Endothelial cell of umbilical vein (primary cell): ENCODE data around the gene LRCH3. TPM values are rescaled to one million over a fixed set of nuclear protein-coding genes. Genes with fewer than 3 reads are reported as not detected.

Experiments
- BruUV-seq: library from RNA; stranded (reverse); fragments of 400-500 nt; replicated peaks from 2 replicates; lab custom pipeline; 2021; lab: Mats Ljungman, UMichigan
- CTCF ChIA-PET: fragments of 300-600, 350-600 bp; sonication (Branson Sonifier 250); formaldehyde crosslinking; loops from one replicate; lab custom pipeline; 2021; ENCODE audit warnings: antibody characterized with exemption, inconsistent platforms; lab: Charles Lee
- POLR2A ChIA-PET: fragments of 300-600, 350-600 bp; sonication (Branson Sonifier 250); formaldehyde crosslinking; loops from one replicate; lab custom pipeline; 2021; ENCODE audit warnings: antibody characterized with exemption, inconsistent platforms; lab: Charles Lee
- DNase-seq: peaks from one replicate; pipeline ENCODE4 v3.0.0-alpha.2; 2011; ENCODE audit warnings: low read depth, low spot score
- FAIRE-seq: peaks from 2 replicates; lab custom pipeline; 2011; peaks lifted over from hg19 to GRCh38; lab: Jason Lieb, UNC
- H2AFZ ChIP-seq: 2 replicates; pipeline ENCODE4 v1.6.0; 2012; ENCODE audit warnings: low read depth, low read length, control low read depth, inconsistent platforms
- H3K27ac ChIP-seq: 2 replicates; pipeline ENCODE4 v1.5.1; 2011; ENCODE audit warnings: low read depth, mild to moderate bottlenecking, control low read depth, low read length, moderate library complexity; ENCODE audit not compliant: insufficient read depth
- H3K27me3 ChIP-seq, 2 experiments: 2 replicates each; pipeline versions ENCODE4 v1.6.0 to v1.6.1; 2011; ENCODE audit warnings: low read length in 2 of 2, mixed read lengths in 1 of 2; ENCODE audit not compliant: control insufficient read depth in 2 of 2, insufficient read depth in 2 of 2
- H3K36me3 ChIP-seq, 2 experiments: 2 replicates in 1 of 2; 3 replicates in 1 of 2; pipeline ENCODE4 v1.5.1; 2011; ENCODE audit warnings: low read length in 2 of 2, mild to moderate bottlenecking in 1 of 2, moderate library complexity in 1 of 2; ENCODE audit not compliant: control insufficient read depth in 2 of 2, insufficient read depth in 2 of 2; ENCODE audit errors: extremely low read depth in 1 of 2
- H3K4me1 ChIP-seq: 3 replicates; pipeline ENCODE4 v1.5.1; 2011; ENCODE audit warnings: mild to moderate bottlenecking, low read length; ENCODE audit not compliant: control insufficient read depth, insufficient read depth; ENCODE audit errors: extremely low read depth
- H3K4me2 ChIP-seq: 2 replicates; pipeline ENCODE4 v1.6.1; 2011; ENCODE audit warnings: low read length, control low read depth, mixed read lengths; ENCODE audit not compliant: insufficient read depth
- H3K4me3 ChIP-seq, 3 experiments: fragments of 200-600 bp in 1 of 3; sonication (generic), shearing (Covaris generic) in 1 of 3; replicated peaks in 1 of 3; 2 replicates each; pipeline ENCODE4 v1.5.1; 2011 to 2016; ENCODE audit warnings: control low read depth in 3 of 3, low read length in 3 of 3, mild to moderate bottlenecking in 2 of 3, inconsistent platforms in 1 of 3, low read depth in 1 of 3, moderate library complexity in 1 of 3; ENCODE audit not compliant: insufficient read depth in 1 of 3
- H3K79me2 ChIP-seq: 2 replicates; pipeline ENCODE4 v1.6.0; 2012; ENCODE audit warnings: low read length, inconsistent platforms; ENCODE audit not compliant: control insufficient read depth, insufficient read depth
- H3K9ac ChIP-seq: replicated peaks from 2 replicates; pipeline ENCODE3; 2011; ENCODE audit warnings: low read length, control low read depth; ENCODE audit not compliant: insufficient read depth; ENCODE audit errors: extremely low read depth
- H3K9me1 ChIP-seq: replicated peaks from 3 replicates; pipeline ENCODE4 v1.6.0; 2011; ENCODE audit warnings: mild to moderate bottlenecking, low read length; ENCODE audit not compliant: control insufficient read depth, insufficient read depth; ENCODE audit errors: extremely low read depth
- H3K9me3 ChIP-seq: replicated peaks from 2 replicates; pipeline ENCODE4 v1.5.1; 2012; ENCODE audit warnings: low read length, inconsistent platforms; ENCODE audit not compliant: control insufficient read depth, insufficient read depth
- H4K20me1 ChIP-seq: replicated peaks from 2 replicates; pipeline ENCODE3; 2011; ENCODE audit warnings: mild to moderate bottlenecking, low read length; ENCODE audit not compliant: control insufficient read depth, insufficient read depth; ENCODE audit errors: extremely low read depth
- EZH2 ChIP-seq: IDR thresholded peaks from 2 replicates; pipeline ENCODE4 v1.6.1; 2012; ENCODE audit warnings: borderline replicate concordance, low read depth, mild to moderate bottlenecking, moderate library complexity, low read length, inconsistent platforms; ENCODE audit not compliant: severe bottlenecking
- FOS ChIP-seq: IDR thresholded peaks from 2 replicates; pipeline ENCODE4 v1.6.1; 2011; ENCODE audit warnings: mild to moderate bottlenecking, low read length, moderate library complexity, borderline replicate concordance; ENCODE audit not compliant: insufficient read depth
- GATA2 ChIP-seq: IDR thresholded peaks from 2 replicates; pipeline ENCODE4 v1.7.0; 2011; ENCODE audit warnings: low read depth, mild to moderate bottlenecking, moderate library complexity, mixed read lengths, low read length; ENCODE audit not compliant: insufficient read length, insufficient read depth
- JUN ChIP-seq: IDR thresholded peaks from 2 replicates; pipeline ENCODE4 v1.6.1; 2011; ENCODE audit warnings: borderline replicate concordance, low read depth; ENCODE audit not compliant: insufficient read length, insufficient read depth
- MYC ChIP-seq: IDR thresholded peaks from one replicate; pipeline ENCODE4 v1.6.1; 2011; ENCODE audit warnings: mild to moderate bottlenecking, low read depth, low read length
- POLR2A ChIP-seq: IDR thresholded peaks from 2 replicates; pipeline ENCODE4 v1.6.1; 2012; ENCODE audit warnings: low read depth, mild to moderate bottlenecking, control low read depth, low read length
- POLR2AphosphoS5 ChIP-seq: IDR thresholded peaks from 2 replicates; pipeline ENCODE4 v1.6.1; 2012; ENCODE audit warnings: low read depth, mild to moderate bottlenecking, control low read depth, low read length, moderate library complexity; ENCODE audit not compliant: insufficient read depth
- dilution Hi-C: fragments of 300-500 bp; cut with MboI; formaldehyde crosslinking; loops from one replicate; pipeline ENCODE4 v1.15.0; 2019; ENCODE audit warnings: low sequenced_read_pairs; ENCODE audit not compliant: extremely low pct_ligation_motif_present
- intact Hi-C: fragments of 100-400 bp; cut with micrococcal nuclease; formaldehyde crosslinking; loops from one replicate; pipeline ENCODE4 v1.10.0; 2022
- polyA plus RNA-seq, 4 experiments: library from polyadenylated mRNA; depleted of rRNA in 3 of 4; stranded (reverse) in 3 of 4; unstranded in 1 of 4; fragments of >200 nt; gene quantifications; 2 replicates each; pipeline versions ENCODE4 v1.2.1 to v1.2.3, GENCODE V29; 2011 to 2012; ENCODE audit warnings: missing spikeins in 1 of 4
- total RNA-seq: library from RNA; stranded (reverse); gene quantifications from 2 replicates; pipeline ENCODE4 v1.2.3, GENCODE V29; 2021
- TF ChIP-seq, protein P1 (sequence below): IDR thresholded peaks from 2 replicates; pipeline ENCODE4 v1.6.1; 2011; ENCODE audit not compliant: insufficient read depth, insufficient read length
- TF ChIP-seq, protein P2 (sequence below), 2 donors: IDR thresholded peaks; 1 replicate in 1 of 2; 2 replicates in 1 of 2; pipeline ENCODE4 v1.5.1; 2011; ENCODE audit warnings: low read length in 2 of 2, mild to moderate bottlenecking in 2 of 2, moderate library complexity in 2 of 2, control low read depth in 1 of 2, inconsistent platforms in 1 of 2, low read depth in 1 of 2; ENCODE audit not compliant: insufficient read depth in 1 of 2; ENCODE audit errors: extremely low read depth in 1 of 2

The LRCH3 gene
- total and polyA plus RNA-seq, 2 donors (not counting 3 experiments of a cell fraction or from before 2014, with no cell fraction given) = 43.9 to 60.3 TPM

DNA sequence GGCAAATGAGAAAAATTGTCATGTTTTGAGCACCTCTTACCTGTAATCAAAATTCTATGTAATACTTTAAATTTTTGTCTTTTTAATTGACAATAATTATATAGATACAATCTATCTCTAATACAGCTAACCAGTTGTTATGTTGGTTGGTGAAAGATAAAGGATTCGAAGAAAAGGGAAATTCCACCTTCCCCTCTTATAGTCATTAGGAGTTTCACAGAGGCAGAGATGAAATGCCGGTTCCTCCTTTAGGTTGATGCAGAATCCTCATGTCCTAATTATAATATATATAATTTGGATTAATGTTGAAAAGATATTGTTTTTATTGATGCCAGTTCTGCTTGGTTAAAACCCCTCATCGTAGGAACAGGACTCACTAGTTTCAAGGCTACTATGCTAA, 67.1 kb downstream of the LRCH3 start:
- no peaks in the 10 kb centered on the region for H4K20me1 ChIP-seq
- dilution Hi-C loops = no loop called here
- no peak overlapping the region for H3K4me3 ChIP-seq
- H3K4me1 ChIP-seq = no peaks in the 10 kb centered on the region
- BruUV-seq = no TSS peak
- H3K27me3 ChIP-seq = no peaks in the 10 kb centered on the region
- intact Hi-C loops = no loop called here
- no peak overlapping the region for H3K27ac ChIP-seq
- no peak for DNase-seq
- H3K4me2 ChIP-seq = no peak overlapping the region
- H3K9me1 ChIP-seq = no peaks in the 10 kb centered on the region
- no peak for FAIRE-seq
- H3K9ac ChIP-seq = no peak overlapping the region
- ChIA-PET CTCF (no interaction called here), POLR2A (no interaction called here)
- no peak for TF ChIP-seq JUN
- no peak for TF ChIP-seq MYC
- TF ChIP-seq, protein P1, sequence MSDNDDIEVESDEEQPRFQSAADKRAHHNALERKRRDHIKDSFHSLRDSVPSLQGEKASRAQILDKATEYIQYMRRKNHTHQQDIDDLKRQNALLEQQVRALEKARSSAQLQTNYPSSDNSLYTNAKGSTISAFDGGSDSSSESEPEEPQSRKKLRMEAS = no peak
- no peak for TF ChIP-seq FOS
- TF ChIP-seq POLR2AphosphoS5 = no peak
- no peak for TF ChIP-seq EZH2
- TF ChIP-seq, protein P2, sequence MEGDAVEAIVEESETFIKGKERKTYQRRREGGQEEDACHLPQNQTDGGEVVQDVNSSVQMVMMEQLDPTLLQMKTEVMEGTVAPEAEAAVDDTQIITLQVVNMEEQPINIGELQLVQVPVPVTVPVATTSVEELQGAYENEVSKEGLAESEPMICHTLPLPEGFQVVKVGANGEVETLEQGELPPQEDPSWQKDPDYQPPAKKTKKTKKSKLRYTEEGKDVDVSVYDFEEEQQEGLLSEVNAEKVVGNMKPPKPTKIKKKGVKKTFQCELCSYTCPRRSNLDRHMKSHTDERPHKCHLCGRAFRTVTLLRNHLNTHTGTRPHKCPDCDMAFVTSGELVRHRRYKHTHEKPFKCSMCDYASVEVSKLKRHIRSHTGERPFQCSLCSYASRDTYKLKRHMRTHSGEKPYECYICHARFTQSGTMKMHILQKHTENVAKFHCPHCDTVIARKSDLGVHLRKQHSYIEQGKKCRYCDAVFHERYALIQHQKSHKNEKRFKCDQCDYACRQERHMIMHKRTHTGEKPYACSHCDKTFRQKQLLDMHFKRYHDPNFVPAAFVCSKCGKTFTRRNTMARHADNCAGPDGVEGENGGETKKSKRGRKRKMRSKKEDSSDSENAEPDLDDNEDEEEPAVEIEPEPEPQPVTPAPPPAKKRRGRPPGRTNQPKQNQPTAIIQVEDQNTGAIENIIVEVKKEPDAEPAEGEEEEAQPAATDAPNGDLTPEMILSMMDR (IDR thresholded peaks at IDR 0.05; ENCODE audit: extremely low read depth in 1 of 2, insufficient read depth in 1 of 2, low read depth in 1 of 2, low read length in 2 of 2) = no peak
- TF ChIP-seq POLR2A = no peak
- TF ChIP-seq GATA2 = no peak
- H3K79me2 ChIP-seq = no peaks in the 10 kb centered on the region
- H3K36me3 ChIP-seq = peaks cover 7 to 21% of the 10 kb centered on the region in 2 experiments
- no peaks in the 10 kb centered on the region for H3K9me3 ChIP-seq
- H2AFZ ChIP-seq = no peak overlapping the region
